Stomach smooth muscle (tissue), 2 donors: ENCODE measurements around the gene ZDHHC1.
A peak's percentile ranks its signal among the peaks of the same experiment; 100 is the strongest.

Source experiments
- H3K27ac ChIP-seq: one replicate; pipeline ENCODE4 v1.7.0; 2013; ENCODE audit warnings: mild to moderate bottlenecking, low read length, inconsistent platforms
- H3K27me3 ChIP-seq, 2 donors: one replicate each; pipeline ENCODE4 v1.7.0; 2013; ENCODE audit warnings: low read length in 2 of 2; ENCODE audit not compliant: insufficient read depth in 2 of 2, control insufficient read depth in 1 of 2
- H3K36me3 ChIP-seq, 2 donors: one replicate each; pipeline ENCODE4 v1.7.0; 2013; ENCODE audit warnings: low read length in 2 of 2; ENCODE audit not compliant: control insufficient read depth in 2 of 2, insufficient read depth in 2 of 2
- H3K4me1 ChIP-seq: one replicate; pipeline ENCODE4 v1.7.0; 2013; ENCODE audit warnings: low read length; ENCODE audit not compliant: control insufficient read depth, insufficient read depth
- H3K4me3 ChIP-seq, 2 donors: one replicate each; pipeline ENCODE4 v1.7.0; 2013; ENCODE audit warnings: low read length in 2 of 2
- H3K9ac ChIP-seq, 2 donors: one replicate each; pipeline ENCODE4 v1.7.0; 2013; ENCODE audit warnings: low read length in 2 of 2, mild to moderate bottlenecking in 1 of 2
- H3K9me3 ChIP-seq, 2 donors: one replicate each; pipeline ENCODE4 v1.7.0; 2013; ENCODE audit warnings: low read length in 2 of 2; ENCODE audit not compliant: control insufficient read depth in 2 of 2
- donor health status: healthy.
- donor health status: Pancreatic carcinoma.

ZDHHC1 gene

GRCh38 chr16:67398546-67399217, 17.6 kb downstream of the ZDHHC1 start:
- no peak overlapping the region for H3K27ac ChIP-seq
- peak overlapping the region in 1 of 2 donors; percentile 9 for H3K9ac ChIP-seq
- H3K4me1 ChIP-seq = peaks cover 45% of the 10 kb centered on the region
- no peaks in the 10 kb centered on the region for H3K27me3 ChIP-seq
- H3K36me3 ChIP-seq = no peaks in the 10 kb centered on the region
- no peaks in the 10 kb centered on the region for H3K9me3 ChIP-seq
- no peak overlapping the region for H3K4me3 ChIP-seq

- Histone ChIP-seq H3K9me3 (no peaks in the 10 kb centered on the region), H3K36me3 (no peaks in the 10 kb centered on the region), H3K27ac (no peak overlapping the region), H3K27me3 (peaks cover 0 to 3% of the 10 kb centered on the region in 2 donors), H3K9ac (no peak overlapping the region), H3K4me3 (no peak overlapping the region), H3K4me1 (peaks cover 52% of the 10 kb centered on the region)
These were observed 18.3 kb downstream of the ZDHHC1 start for GRCh38 chr16:67397812-67398545.

GRCh38 chr16:67397036-67397801, 19.1 kb downstream of the ZDHHC1 start:
- Histone ChIP-seq H3K4me3 (peak overlapping the region in 1 of 2 donors; percentile 29), H3K9ac (peak overlapping the region in 1 of 2 donors; percentile 42), H3K9me3 (no peaks in the 10 kb centered on the region), H3K27ac (peak overlapping the region; percentile 53), H3K27me3 (peaks cover 0 to 8% of the 10 kb centered on the region in 2 donors), H3K4me1 (peaks cover 60% of the 10 kb centered on the region), H3K36me3 (no peaks in the 10 kb centered on the region)

- H3K27ac ChIP-seq = peak overlapping the region; percentile 53
- peaks cover 0 to 8% of the 10 kb centered on the region in 2 donors for H3K27me3 ChIP-seq
- peak overlapping the region in 1 of 2 donors; percentile 29 for H3K4me3 ChIP-seq
- H3K9me3 ChIP-seq = no peaks in the 10 kb centered on the region
- peak overlapping the region in 1 of 2 donors; percentile 42 for H3K9ac ChIP-seq
- H3K4me1 ChIP-seq = peaks cover 68% of the 10 kb centered on the region
- no peaks in the 10 kb centered on the region for H3K36me3 ChIP-seq
These were observed 19.9 kb downstream of the ZDHHC1 start for GRCh38 chr16:67396159-67397035.

GRCh38 chr16:67395458-67396158, 20.7 kb downstream of the ZDHHC1 start:
- no peaks in the 10 kb centered on the region for H3K9me3 ChIP-seq
- H3K27ac ChIP-seq = no peak overlapping the region
- H3K4me3 ChIP-seq = no peak overlapping the region
- H3K27me3 ChIP-seq = peaks cover 0 to 8% of the 10 kb centered on the region in 2 donors
- H3K4me1 ChIP-seq = peaks cover 76% of the 10 kb centered on the region
- no peaks in the 10 kb centered on the region for H3K36me3 ChIP-seq
- H3K9ac ChIP-seq = peak overlapping the region in 1 of 2 donors; percentile 13

- Histone ChIP-seq H3K4me1 (peaks cover 76% of the 10 kb centered on the region), H3K27ac (no peak overlapping the region)
These were observed 21.2 kb downstream of the ZDHHC1 start for GRCh38 chr16:67395105-67395457.

GRCh38 chr16:67394155-67395104, 21.8 kb downstream of the ZDHHC1 start:
- Histone ChIP-seq H3K36me3 (no peaks in the 10 kb centered on the region), H3K27me3 (peaks cover 0 to 8% of the 10 kb centered on the region in 2 donors), H3K9ac (no peak overlapping the region), H3K9me3 (no peaks in the 10 kb centered on the region), H3K4me1 (peaks cover 75% of the 10 kb centered on the region), H3K4me3 (peak overlapping the region in 1 of 2 donors; percentile 78), H3K27ac (peak overlapping the region; percentile 66)

More at GRCh38 chr16:67395105-67395457, 21.2 kb downstream of the ZDHHC1 start:
- Histone ChIP-seq H3K9me3 (no peaks in the 10 kb centered on the region), H3K4me3 (no peak overlapping the region), H3K9ac (no peak overlapping the region), H3K36me3 (no peaks in the 10 kb centered on the region), H3K27me3 (peaks cover 0 to 8% of the 10 kb centered on the region in 2 donors)

GRCh38 chr16:67393788-67394154, 22.5 kb downstream of the ZDHHC1 start:
- H3K9me3 ChIP-seq = no peaks in the 10 kb centered on the region
- H3K4me1 ChIP-seq = peaks cover 69% of the 10 kb centered on the region
- peaks cover 0 to 8% of the 10 kb centered on the region in 2 donors for H3K27me3 ChIP-seq
- H3K4me3 ChIP-seq = peak overlapping the region; percentile 75 to 78
- H3K36me3 ChIP-seq = no peaks in the 10 kb centered on the region
- peak overlapping the region; percentile 66 for H3K27ac ChIP-seq
- peak overlapping the region; percentile 13 to 55 for H3K9ac ChIP-seq
